ENCODE measurements around the gene MXD4. TPM values are rescaled to one million over a fixed set of nuclear protein-coding genes. Genes with fewer than 3 reads are reported as not detected.

The MXD4 gene
- total and polyA plus RNA-seq, 9 of the 15 experiments (the other 6 are each of a cell fraction or from before 2014, with no cell fraction given), result 0.06 to 13.5 (median 5.9) TPM

DNA sequence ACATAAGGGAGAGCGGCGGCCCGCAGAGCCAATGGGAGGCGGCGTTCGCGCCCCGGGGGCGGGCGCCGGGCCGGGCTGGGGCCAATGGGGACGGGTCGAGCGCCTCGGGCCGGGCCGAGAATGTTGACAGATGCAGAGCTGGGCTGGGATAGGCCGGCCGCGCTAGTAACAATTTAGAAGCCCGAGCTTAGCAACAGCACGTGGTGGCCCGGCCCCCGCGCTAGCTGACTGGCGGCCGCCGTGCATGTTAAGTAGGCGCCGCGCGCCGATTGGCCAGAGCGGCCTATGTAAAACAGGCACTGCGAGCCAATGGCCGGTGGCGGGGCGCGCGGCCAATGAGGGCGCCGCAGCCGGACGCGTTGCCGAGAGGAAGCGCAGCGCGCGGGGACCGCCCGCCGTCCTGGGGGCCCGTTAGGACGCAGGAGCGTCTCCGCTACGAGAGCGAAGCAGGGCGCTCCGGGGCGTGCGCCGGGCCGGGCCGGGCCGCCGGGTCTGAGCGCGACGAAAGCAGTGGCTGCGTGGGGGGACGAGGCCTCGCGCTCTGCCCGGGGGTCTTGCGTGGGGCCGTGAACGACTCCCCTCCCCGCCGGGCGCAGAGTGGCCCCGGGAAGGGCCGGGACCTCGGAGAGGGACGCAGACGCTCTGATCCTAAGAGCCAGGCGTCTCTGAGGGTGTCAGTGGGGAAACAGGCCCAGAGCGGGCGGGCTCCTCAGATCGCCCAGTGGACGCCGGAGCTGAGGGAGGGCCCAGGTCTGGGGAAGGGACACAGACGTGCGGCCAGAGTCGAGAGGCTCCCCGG is 435 bp upstream of the MXD4 start (continued):
- no peak for TF ChIP-seq GABPA (tag; conservative IDR thresholded peaks at IDR 0.05; ENCODE audit: low read depth)
- no peak for TF ChIP-seq ILF3 (IDR thresholded peaks at IDR 0.05; ENCODE audit: borderline replicate concordance)
- TF ChIP-seq ZBTB1 (CRISPR knock-in tag; IDR thresholded peaks at IDR 0.05; ENCODE audit: borderline replicate concordance, low read depth), result no peak
- no peak for TF ChIP-seq NCOA6 (IDR thresholded peaks at IDR 0.05)
- TF ChIP-seq CCNT2 (IDR thresholded peaks at IDR 0.05; ENCODE audit: borderline replicate concordance, extremely low read depth, insufficient read length, low read depth, low read length), result peak; percentile 76
- no peak for TF ChIP-seq SREBF2 (CRISPR knock-in tag; IDR thresholded peaks at IDR 0.05)
- TF ChIP-seq STAG1 (CRISPR knock-in tag; IDR thresholded peaks at IDR 0.05; ENCODE audit: borderline replicate concordance), result no peak
- TF ChIP-seq TAF1 (IDR thresholded peaks at IDR 0.05; ENCODE audit: control insufficient read depth, extremely low read depth, insufficient read depth, low read length, severe bottlenecking), result peak; percentile 35
- TF ChIP-seq U2AF2 (optimal IDR thresholded peaks at IDR 0.05; ENCODE audit: low read depth, low read length), result no peak
- no peak for TF ChIP-seq MIER1 (IDR thresholded peaks at IDR 0.05; ENCODE audit: low read depth)
- no peak for TF ChIP-seq TGIF2 (CRISPR knock-in tag; IDR thresholded peaks at IDR 0.05)
- TF ChIP-seq HDAC3 (IDR thresholded peaks at IDR 0.05; ENCODE audit: borderline replicate concordance, partially characterized antibody), result no peak
- TF ChIP-seq PRMT5 (CRISPR knock-in tag; IDR thresholded peaks at IDR 0.05), result no peak
- no peak for TF ChIP-seq TAF9B (IDR thresholded peaks at IDR 0.05; ENCODE audit: partially characterized antibody)
- no peak for TF ChIP-seq ZNF146 (CRISPR knock-in tag; IDR thresholded peaks at IDR 0.05; ENCODE audit: unreplicated experiment)
- peak; percentile 88 for TF ChIP-seq NFYB (IDR thresholded peaks at IDR 0.05; ENCODE audit: extremely low read depth, insufficient read length)
- no peak for TF ChIP-seq KAT2B (IDR thresholded peaks at IDR 0.05; ENCODE audit: low read depth, low read length)
- TF ChIP-seq EP300 (IDR thresholded peaks at IDR 0.05; ENCODE audit: low read length), result no peak
- TF ChIP-seq, protein P1, sequence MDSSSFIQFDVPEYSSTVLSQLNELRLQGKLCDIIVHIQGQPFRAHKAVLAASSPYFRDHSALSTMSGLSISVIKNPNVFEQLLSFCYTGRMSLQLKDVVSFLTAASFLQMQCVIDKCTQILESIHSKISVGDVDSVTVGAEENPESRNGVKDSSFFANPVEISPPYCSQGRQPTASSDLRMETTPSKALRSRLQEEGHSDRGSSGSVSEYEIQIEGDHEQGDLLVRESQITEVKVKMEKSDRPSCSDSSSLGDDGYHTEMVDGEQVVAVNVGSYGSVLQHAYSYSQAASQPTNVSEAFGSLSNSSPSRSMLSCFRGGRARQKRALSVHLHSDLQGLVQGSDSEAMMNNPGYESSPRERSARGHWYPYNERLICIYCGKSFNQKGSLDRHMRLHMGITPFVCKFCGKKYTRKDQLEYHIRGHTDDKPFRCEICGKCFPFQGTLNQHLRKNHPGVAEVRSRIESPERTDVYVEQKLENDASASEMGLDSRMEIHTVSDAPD (CRISPR knock-in tag; IDR thresholded peaks at IDR 0.05), result no peak
- TF ChIP-seq BRCA1 (IDR thresholded peaks at IDR 0.05), result no peak
- TF ChIP-seq BRCA1 (CRISPR knock-in tag; IDR thresholded peaks at IDR 0.05), result no peak
- TF ChIP-seq, protein P2, sequence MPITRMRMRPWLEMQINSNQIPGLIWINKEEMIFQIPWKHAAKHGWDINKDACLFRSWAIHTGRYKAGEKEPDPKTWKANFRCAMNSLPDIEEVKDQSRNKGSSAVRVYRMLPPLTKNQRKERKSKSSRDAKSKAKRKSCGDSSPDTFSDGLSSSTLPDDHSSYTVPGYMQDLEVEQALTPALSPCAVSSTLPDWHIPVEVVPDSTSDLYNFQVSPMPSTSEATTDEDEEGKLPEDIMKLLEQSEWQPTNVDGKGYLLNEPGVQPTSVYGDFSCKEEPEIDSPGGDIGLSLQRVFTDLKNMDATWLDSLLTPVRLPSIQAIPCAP (CRISPR knock-in tag; IDR thresholded peaks at IDR 0.05; ENCODE audit: borderline replicate concordance), result no peak
- TF ChIP-seq RCOR1 (IDR thresholded peaks at IDR 0.05; ENCODE audit: borderline replicate concordance in 1 of 2, low read depth in 2 of 2, low read length in 2 of 2), result peak in 1 of 2 experiments; percentile 12; a peak in 1 of 4 replicates
- TF ChIP-seq FOXK2 (conservative IDR thresholded peaks at IDR 0.05 in 1 of 2, IDR thresholded peaks at IDR 0.05 in 1 of 2; ENCODE audit: low read depth in 2 of 2), result peak in 1 of 2 experiments; percentile 29; a peak in 1 of 4 replicates
- TF ChIP-seq WHSC1 (IDR thresholded peaks at IDR 0.05; ENCODE audit: low read length), result no peak
- no peak for TF ChIP-seq SMAD2 (IDR thresholded peaks at IDR 0.05; ENCODE audit: low read depth, low read length)
- no peak for TF ChIP-seq ZNF3 (CRISPR knock-in tag; IDR thresholded peaks at IDR 0.05)
- no peak for TF ChIP-seq MCM3 (IDR thresholded peaks at IDR 0.05)

Measured in K562 (cell line).